PC-9 (cell line): Measurements from ENCODE around the gene PPP1R27. TPM values are rescaled to one million over a fixed set of nuclear protein-coding genes. Genes with fewer than 3 reads are reported as not detected.
A peak's percentile ranks its signal among the peaks of the same experiment; 100 is the strongest.

ENCODE experiments used
- BruUV-seq: library from RNA; stranded (reverse); fragments of 400-500 nt; replicated peaks from 2 replicates; lab custom pipeline; 2021; lab: Mats Ljungman, UMichigan
- CTCF ChIA-PET: fragments of 300-600 bp; sonication (Branson Sonifier 250); formaldehyde crosslinking; loops from one replicate; lab custom pipeline; 2022; ENCODE audit warnings: antibody characterized with exemption; lab: Charles Lee
- POLR2A ChIA-PET: fragments of 300-600 bp; sonication (Branson Sonifier 250); formaldehyde crosslinking; loops from one replicate; lab custom pipeline; 2022; ENCODE audit warnings: antibody characterized with exemption; ENCODE audit not compliant: unreplicated experiment; lab: Charles Lee
- DNase-seq, 2 experiments: peaks; one replicate each; pipeline versions ENCODE4 v3.0.0 to v3.0.0-alpha.2; 2015 to 2022; ENCODE audit warnings: mixed read lengths in 1 of 2
- H2AFZ ChIP-seq: fragments of 200-600 bp; sonication (generic); 2 replicates; pipeline ENCODE4 v1.8.1; 2017; ENCODE audit warnings: antibody characterized with exemption
- H3F3A ChIP-seq: fragments of 200-600 bp; sonication (generic); 2 replicates; pipeline ENCODE4 v1.8.1; 2017; ENCODE audit warnings: antibody characterized with exemption, mild to moderate bottlenecking, low read depth; ENCODE audit not compliant: insufficient read depth
- H3K27ac ChIP-seq: fragments of 200-600 bp; sonication (generic); 2 replicates; pipeline ENCODE4 v1.6.1; 2016; ENCODE audit warnings: mixed run types
- H3K27me3 ChIP-seq: fragments of 200-600 bp; sonication (generic); 2 replicates; pipeline ENCODE4 v1.6.1; 2016; ENCODE audit warnings: low read depth, mixed run types; ENCODE audit not compliant: insufficient read depth
- H3K36me3 ChIP-seq: fragments of 200-600 bp; sonication (generic); 2 replicates; pipeline ENCODE4 v1.6.1; 2016; ENCODE audit warnings: low read depth, mixed run types
- H3K4me1 ChIP-seq: fragments of 200-600 bp; sonication (generic); replicated peaks from 2 replicates; pipeline ENCODE4 v1.6.1; 2016; ENCODE audit warnings: mixed run types; ENCODE audit not compliant: insufficient read depth
- H3K4me2 ChIP-seq: fragments of 200-600 bp; sonication (generic); 2 replicates; pipeline ENCODE4 v1.6.1; 2017; ENCODE audit warnings: mixed run types
- H3K4me3 ChIP-seq: fragments of 200-600 bp; sonication (generic); 2 replicates; pipeline ENCODE4 v1.6.1; 2016; ENCODE audit warnings: mixed run types
- H3K79me2 ChIP-seq: fragments of 200-600 bp; sonication (generic); 2 replicates; pipeline ENCODE4 v1.6.1; 2017; ENCODE audit warnings: low read depth, mixed run types
- H3K9me2 ChIP-seq: fragments of 200-600 bp; sonication (generic); 2 replicates; pipeline ENCODE4 v1.8.1; 2017; ENCODE audit warnings: mild to moderate bottlenecking; ENCODE audit not compliant: insufficient read depth
- H3K9me3 ChIP-seq: fragments of 200-600 bp; sonication (generic); 2 replicates; pipeline ENCODE4 v1.8.1; 2016; ENCODE audit warnings: low read depth; ENCODE audit not compliant: insufficient read depth
- H4K20me1 ChIP-seq: fragments of 200-600 bp; sonication (generic); 2 replicates; pipeline ENCODE4 v1.8.1; 2017; ENCODE audit not compliant: insufficient read depth
- EZH2 ChIP-seq: fragments of 200-600 bp; sonication (generic); IDR thresholded peaks from 2 replicates; pipeline ENCODE4 v1.8.0; 2017; ENCODE audit warnings: antibody characterized with exemption, low read depth
- intact Hi-C: fragments of 100-400 bp; cut with micrococcal nuclease; formaldehyde crosslinking; loops from one replicate; pipeline ENCODE4 v1.10.0; 2022; ENCODE audit not compliant: unreplicated experiment
- total RNA-seq: library from RNA; stranded (reverse); gene quantifications from 2 replicates; pipeline ENCODE4 v1.2.3, GENCODE V29; 2021
- TF ChIP-seq, protein P1 (sequence below): fragments of 200-600 bp; sonication (generic); conservative IDR thresholded peaks from 2 replicates; pipeline ENCODE4 v1.6.1; 2017; ENCODE audit warnings: mixed run types, antibody characterized with exemption, mild to moderate bottlenecking, moderate library complexity

The PPP1R27 gene
- total RNA-seq, 1 experiment from 2014 or later: not detected

DNA sequence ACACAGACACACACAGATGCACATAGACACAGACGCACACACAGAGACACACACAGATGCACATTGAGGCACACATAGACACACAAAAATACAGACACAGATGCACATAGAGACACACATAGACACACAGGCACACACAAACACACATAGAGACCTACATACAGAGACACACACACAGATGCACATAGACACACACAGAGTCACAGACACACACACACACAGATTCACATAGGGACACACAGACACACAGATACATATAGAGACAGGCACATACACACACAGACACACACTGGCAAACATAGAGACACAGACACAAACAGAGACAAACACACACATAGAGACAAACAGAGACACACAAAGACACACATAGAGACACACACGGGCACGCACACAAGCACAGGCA, 40.8 kb downstream of the PPP1R27 start:
- no peak for TF ChIP-seq EZH2
- TF ChIP-seq, protein P1, sequence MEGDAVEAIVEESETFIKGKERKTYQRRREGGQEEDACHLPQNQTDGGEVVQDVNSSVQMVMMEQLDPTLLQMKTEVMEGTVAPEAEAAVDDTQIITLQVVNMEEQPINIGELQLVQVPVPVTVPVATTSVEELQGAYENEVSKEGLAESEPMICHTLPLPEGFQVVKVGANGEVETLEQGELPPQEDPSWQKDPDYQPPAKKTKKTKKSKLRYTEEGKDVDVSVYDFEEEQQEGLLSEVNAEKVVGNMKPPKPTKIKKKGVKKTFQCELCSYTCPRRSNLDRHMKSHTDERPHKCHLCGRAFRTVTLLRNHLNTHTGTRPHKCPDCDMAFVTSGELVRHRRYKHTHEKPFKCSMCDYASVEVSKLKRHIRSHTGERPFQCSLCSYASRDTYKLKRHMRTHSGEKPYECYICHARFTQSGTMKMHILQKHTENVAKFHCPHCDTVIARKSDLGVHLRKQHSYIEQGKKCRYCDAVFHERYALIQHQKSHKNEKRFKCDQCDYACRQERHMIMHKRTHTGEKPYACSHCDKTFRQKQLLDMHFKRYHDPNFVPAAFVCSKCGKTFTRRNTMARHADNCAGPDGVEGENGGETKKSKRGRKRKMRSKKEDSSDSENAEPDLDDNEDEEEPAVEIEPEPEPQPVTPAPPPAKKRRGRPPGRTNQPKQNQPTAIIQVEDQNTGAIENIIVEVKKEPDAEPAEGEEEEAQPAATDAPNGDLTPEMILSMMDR: no peak
- H3K9me3 ChIP-seq: no peaks in the 10 kb centered on the region
- H3K9me2 ChIP-seq: no peaks in the 10 kb centered on the region
- ChIA-PET POLR2A (interaction anchor here (0.6 to 0.7 kb wide), 2 partner anchors 81 to 87 kb away, joined by 10 to 18 read pairs; no protein-coding TSS in a partner anchor), CTCF (interaction anchor here (1.0 kb wide), 1 partner anchor 14 kb away, joined by 5 read pairs; no protein-coding TSS in a partner anchor)
- no peaks in the 10 kb centered on the region for H3K27me3 ChIP-seq
- no TSS peak for BruUV-seq
- DNase-seq: no peak
- peaks cover 24% of the 10 kb centered on the region for H3F3A ChIP-seq
- no peaks in the 10 kb centered on the region for H4K20me1 ChIP-seq
- no peaks in the 10 kb centered on the region for H3K79me2 ChIP-seq
- peak overlapping the region; percentile 32 for H3K4me2 ChIP-seq
- intact Hi-C loops: no loop called here
- H3K4me3 ChIP-seq: no peak overlapping the region
- no peak overlapping the region for H3K27ac ChIP-seq
- H3K4me1 ChIP-seq: 0 out of 2 replicates have a peak, but pooled peaks cover 7% of the 10 kb centered on the region
- H2AFZ ChIP-seq: no peak overlapping the region
- no peaks in the 10 kb centered on the region for H3K36me3 ChIP-seq

DNA sequence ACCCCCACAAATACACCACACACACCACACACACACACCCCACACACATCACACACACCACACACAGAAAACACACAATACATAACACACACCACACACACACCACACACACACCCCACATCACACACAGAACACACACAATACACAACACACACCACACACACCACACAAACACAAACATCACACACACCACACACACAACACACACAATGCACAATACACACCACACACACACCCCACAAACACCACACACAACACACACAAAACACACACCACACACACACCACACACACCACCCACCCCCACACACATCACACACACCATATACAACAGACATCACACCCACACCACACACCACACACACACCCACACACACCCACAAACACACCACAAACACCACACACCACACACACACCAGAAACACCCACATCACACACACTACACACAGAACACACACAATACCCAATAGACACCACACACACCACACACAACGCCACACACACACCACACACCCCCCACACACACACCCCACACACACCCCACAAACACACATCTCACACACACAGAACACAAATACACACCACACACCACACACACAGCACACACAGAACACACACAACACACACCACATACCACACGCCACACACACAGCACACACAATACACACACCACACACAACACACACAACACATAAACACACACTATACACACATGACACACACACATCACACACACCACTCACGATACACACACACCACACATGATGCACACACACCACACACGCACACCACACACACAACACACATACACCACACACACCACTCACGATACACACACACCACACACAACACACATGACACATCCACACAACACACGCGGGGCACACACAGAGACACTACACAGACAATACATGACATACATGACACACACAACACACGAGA, 41.9 kb downstream of the PPP1R27 start:
- TF ChIP-seq, protein P1: no peak
- no peak for TF ChIP-seq EZH2
- no peak overlapping the region for H3K27ac ChIP-seq

More for the DNA sequence above, 41.9 kb downstream of the PPP1R27 start:
- Histone ChIP-seq H3K4me2 (no peak overlapping the region), H3K9me2 (no peaks in the 10 kb centered on the region), H3K27me3 (no peaks in the 10 kb centered on the region), H3K9me3 (no peaks in the 10 kb centered on the region), H3K4me1 (0 out of 2 replicates have a peak, but pooled peaks cover 7% of the 10 kb centered on the region), H3K4me3 (no peak overlapping the region), H4K20me1 (no peaks in the 10 kb centered on the region), H3K79me2 (no peaks in the 10 kb centered on the region), H3F3A (peaks cover 24% of the 10 kb centered on the region), H2AFZ (no peak overlapping the region), H3K36me3 (no peaks in the 10 kb centered on the region)
- BruUV-seq: no TSS peak
- intact Hi-C loops: no loop called here
- DNase-seq: no peak
- CTCF ChIA-PET: no interaction called here
- POLR2A ChIA-PET: no interaction called here

Other genes with a start within 250 kb of the PPP1R27 start
- gene NPLOC4, start 197.9 kb downstream of the PPP1R27 start, total RNA-seq: 154 and 208 TPM in 2 replicates
- 8.6 and 15.0 TPM in 2 replicates for gene TSPAN10, start 197.9 kb downstream of the PPP1R27 start, total RNA-seq
- gene PDE6G, start 178.5 kb downstream of the PPP1R27 start, total RNA-seq: 0.68 and 1.3 TPM in 2 replicates
- gene OXLD1, start 168.4 kb downstream of the PPP1R27 start, total RNA-seq: 40.2 and 66.0 TPM in 2 replicates
- 29.3 and 30.0 TPM in 2 replicates for gene CCDC137, start 168.3 kb downstream of the PPP1R27 start, total RNA-seq
- 41.7 and 48.3 TPM in 2 replicates for gene ARL16, start 151.3 kb downstream of the PPP1R27 start, total RNA-seq
- 149 and 166 TPM in 2 replicates for gene HGS, start 151.0 kb downstream of the PPP1R27 start, total RNA-seq
- gene MRPL12, start 131.7 kb downstream of the PPP1R27 start, total RNA-seq: 98.6 and 142 TPM in 2 replicates
- gene SLC25A10, start 122.8 kb downstream of the PPP1R27 start, total RNA-seq: 83.6 and 86.5 TPM in 2 replicates
- gene GCGR, start 30.9 kb downstream of the PPP1R27 start, total RNA-seq: not detected in 2 replicates
- gene MCRIP1, start 1.8 kb downstream of the PPP1R27 start, total RNA-seq: 53.8 and 84.0 TPM in 2 replicates
- gene P4HB, start 25.5 kb upstream of the PPP1R27 start, total RNA-seq: 636 and 782 TPM in 2 replicates
- gene ARHGDIA, start 36.3 kb upstream of the PPP1R27 start, total RNA-seq: 242 and 309 TPM in 2 replicates
- gene ALYREF, start 56.5 kb upstream of the PPP1R27 start, total RNA-seq: 138 and 156 TPM in 2 replicates
- gene ANAPC11, start 56.7 kb upstream of the PPP1R27 start, total RNA-seq: 187 and 256 TPM in 2 replicates
- 0.83 and 1.1 TPM in 2 replicates for gene NPB, start 67.2 kb upstream of the PPP1R27 start, total RNA-seq
- gene PCYT2, start 76.3 kb upstream of the PPP1R27 start, total RNA-seq: 54.7 and 82.2 TPM in 2 replicates
- gene SIRT7, start 83.1 kb upstream of the PPP1R27 start, total RNA-seq: 78.3 and 98.5 TPM in 2 replicates
- gene MAFG, start 92.7 kb upstream of the PPP1R27 start, total RNA-seq: 79.5 and 85.9 TPM in 2 replicates
- gene PYCR1, start 102.2 kb upstream of the PPP1R27 start, total RNA-seq: 88.9 and 120 TPM in 2 replicates
- gene MYADML2, start 112.2 kb upstream of the PPP1R27 start, total RNA-seq: not detected in 2 replicates
- 0.33 TPM in 1 of 2 replicates, not detected in the other for gene NOTUM, start 126.1 kb upstream of the PPP1R27 start, total RNA-seq
- 54.9 and 80.0 TPM in 2 replicates for gene ASPSCR1, start 142.6 kb upstream of the PPP1R27 start, total RNA-seq
- gene CENPX, start 187.8 kb upstream of the PPP1R27 start, total RNA-seq: 115 and 132 TPM in 2 replicates
- gene LRRC45, start 188.3 kb upstream of the PPP1R27 start, total RNA-seq: 41.5 and 42.6 TPM in 2 replicates
- 32.3 and 41.6 TPM in 2 replicates for gene RAC3, start 196.6 kb upstream of the PPP1R27 start, total RNA-seq
- 120 and 129 TPM in 2 replicates for gene DCXR, start 202.6 kb upstream of the PPP1R27 start, total RNA-seq
- 40.4 and 49.1 TPM in 2 replicates for gene RFNG, start 216.8 kb upstream of the PPP1R27 start, total RNA-seq
- gene GPS1, start 216.8 kb upstream of the PPP1R27 start, total RNA-seq: 121 and 124 TPM in 2 replicates
- 138 and 175 TPM in 2 replicates for gene DUS1L, start 230.8 kb upstream of the PPP1R27 start, total RNA-seq